NCI-H345 (cell line): ENCODE data around the gene EIF5B.
A peak's percentile ranks its signal among the peaks of the same experiment; 100 is the strongest.
"Not testable (repeated sequence)": the region's sequence is repeated elsewhere in the genome, so short reads cannot be mapped to it uniquely, and the experiment has no call there.

Source experiments
- DNase-seq: peaks from one replicate; lab custom pipeline; 2025; lab: John Stamatoyannopoulos, UW

The EIF5B gene, protein sequence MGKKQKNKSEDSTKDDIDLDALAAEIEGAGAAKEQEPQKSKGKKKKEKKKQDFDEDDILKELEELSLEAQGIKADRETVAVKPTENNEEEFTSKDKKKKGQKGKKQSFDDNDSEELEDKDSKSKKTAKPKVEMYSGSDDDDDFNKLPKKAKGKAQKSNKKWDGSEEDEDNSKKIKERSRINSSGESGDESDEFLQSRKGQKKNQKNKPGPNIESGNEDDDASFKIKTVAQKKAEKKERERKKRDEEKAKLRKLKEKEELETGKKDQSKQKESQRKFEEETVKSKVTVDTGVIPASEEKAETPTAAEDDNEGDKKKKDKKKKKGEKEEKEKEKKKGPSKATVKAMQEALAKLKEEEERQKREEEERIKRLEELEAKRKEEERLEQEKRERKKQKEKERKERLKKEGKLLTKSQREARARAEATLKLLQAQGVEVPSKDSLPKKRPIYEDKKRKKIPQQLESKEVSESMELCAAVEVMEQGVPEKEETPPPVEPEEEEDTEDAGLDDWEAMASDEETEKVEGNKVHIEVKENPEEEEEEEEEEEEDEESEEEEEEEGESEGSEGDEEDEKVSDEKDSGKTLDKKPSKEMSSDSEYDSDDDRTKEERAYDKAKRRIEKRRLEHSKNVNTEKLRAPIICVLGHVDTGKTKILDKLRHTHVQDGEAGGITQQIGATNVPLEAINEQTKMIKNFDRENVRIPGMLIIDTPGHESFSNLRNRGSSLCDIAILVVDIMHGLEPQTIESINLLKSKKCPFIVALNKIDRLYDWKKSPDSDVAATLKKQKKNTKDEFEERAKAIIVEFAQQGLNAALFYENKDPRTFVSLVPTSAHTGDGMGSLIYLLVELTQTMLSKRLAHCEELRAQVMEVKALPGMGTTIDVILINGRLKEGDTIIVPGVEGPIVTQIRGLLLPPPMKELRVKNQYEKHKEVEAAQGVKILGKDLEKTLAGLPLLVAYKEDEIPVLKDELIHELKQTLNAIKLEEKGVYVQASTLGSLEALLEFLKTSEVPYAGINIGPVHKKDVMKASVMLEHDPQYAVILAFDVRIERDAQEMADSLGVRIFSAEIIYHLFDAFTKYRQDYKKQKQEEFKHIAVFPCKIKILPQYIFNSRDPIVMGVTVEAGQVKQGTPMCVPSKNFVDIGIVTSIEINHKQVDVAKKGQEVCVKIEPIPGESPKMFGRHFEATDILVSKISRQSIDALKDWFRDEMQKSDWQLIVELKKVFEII

DNA sequence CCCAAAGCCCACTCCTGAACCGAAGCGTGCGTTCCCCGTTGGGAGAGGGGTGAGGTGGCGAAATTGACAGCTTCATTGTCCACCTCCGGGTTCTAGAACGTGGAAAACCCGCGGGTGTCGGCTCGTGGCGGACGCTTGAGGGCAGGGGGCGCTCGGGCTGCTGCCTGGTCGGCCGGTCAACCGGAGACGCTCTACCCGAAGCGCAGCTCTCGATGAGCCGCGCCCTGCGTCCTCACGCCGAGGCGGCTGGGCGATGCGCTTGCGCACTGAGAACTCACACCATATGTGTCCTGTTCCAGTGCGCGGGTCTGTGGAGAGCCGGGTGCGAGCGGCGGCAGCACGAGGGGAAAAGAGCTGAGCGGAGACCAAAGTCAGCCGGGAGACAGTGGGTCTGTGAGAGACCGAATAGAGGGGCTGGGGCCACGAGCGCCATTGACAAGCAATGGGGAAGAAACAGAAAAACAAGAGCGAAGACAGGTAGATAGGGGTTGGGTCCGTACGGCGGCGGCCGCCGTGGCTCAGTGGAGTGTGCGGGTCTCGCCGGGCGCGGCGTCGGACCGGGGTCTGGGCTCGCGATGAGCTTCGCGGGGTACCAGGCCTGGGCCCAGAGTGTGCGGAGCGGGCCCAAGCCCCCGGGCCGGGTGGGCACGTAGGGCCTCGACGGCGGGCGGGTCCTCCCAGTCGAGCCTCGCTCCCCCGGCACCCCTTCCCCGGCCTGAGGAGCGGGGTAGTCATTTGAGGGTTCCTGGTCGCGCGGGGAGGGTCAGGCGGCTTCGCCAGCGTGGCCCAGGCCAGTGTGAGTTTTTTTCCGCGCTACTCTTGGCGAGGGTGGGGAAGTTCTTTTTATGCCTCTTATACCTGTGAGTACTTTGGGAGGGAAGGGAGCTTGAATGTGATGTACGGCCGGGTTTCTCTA is at the start of gene EIF5B:
Gene EIF5B (plus strand): TSS at position 277 of the 916 bp plus-strand sequence. CDS start 166 bp downstream, at position 443.
- peak; percentile 97 for DNase-seq

DNA sequence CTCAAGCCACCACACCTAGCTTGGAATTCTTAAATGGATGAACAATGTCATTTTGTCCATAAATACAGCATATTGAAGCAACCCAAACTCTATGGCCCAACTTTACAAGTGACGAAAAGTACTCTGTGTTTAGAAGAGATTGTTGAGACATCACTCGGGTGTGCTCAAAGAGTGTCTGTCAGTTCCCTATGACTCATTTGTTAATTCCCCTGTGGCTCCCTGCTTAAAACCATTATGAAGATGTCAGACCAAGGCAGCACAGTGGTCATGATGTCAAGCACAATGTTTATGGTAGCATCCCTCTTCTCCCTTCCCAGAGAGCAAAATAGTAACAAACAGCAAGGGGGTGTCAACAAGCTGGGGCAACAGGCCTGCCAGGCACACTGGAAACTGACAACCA is 39.2 kb upstream of the EIF5B start:
- no peak for DNase-seq

DNA sequence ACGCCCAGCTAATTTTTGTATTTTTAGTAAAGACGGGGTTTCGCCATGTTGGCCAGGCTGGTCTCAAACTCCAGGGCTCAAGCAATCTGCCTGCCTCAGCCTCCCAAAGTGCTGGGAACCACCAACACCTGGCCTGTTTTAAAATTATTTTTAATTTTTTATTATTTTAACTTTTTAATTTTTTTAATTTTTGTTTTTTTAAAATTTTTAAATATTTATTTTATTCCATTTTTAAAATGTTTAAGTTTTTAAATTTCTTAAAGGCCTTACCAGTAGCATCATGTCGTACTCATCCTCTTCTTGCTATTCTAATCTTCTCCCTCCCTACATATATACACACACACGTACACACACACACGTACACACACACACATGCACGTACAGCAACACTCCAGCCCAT is 37.6 kb upstream of the EIF5B start:
- DNase-seq: no peak

DNA sequence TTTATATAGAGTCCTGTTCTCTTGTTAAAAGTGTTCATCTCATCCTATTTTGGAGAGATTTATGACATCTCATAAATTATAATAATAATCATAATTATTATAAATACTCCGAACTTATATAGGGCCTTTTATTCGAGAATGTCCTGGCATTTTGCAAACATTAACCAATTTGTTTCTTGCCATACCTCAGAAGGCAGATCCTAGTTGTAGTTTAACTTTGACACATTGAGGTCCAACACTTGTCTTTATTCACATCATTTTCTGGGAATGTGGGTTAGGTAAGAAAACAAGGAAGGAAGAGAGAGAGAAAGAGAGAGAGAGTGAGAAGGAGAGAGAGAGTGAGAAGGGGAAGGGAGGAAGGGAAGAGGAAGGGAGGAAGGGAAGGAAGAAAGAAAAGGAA is 36.1 kb upstream of the EIF5B start, which contains the start of gene LYG1:
Gene LYG1 (minus strand): TSS at position 101 of the 400 bp plus-strand sequence. CDS start 5,527 bp downstream, outside the sequence.
- not testable (repeated sequence) for DNase-seq

DNA sequence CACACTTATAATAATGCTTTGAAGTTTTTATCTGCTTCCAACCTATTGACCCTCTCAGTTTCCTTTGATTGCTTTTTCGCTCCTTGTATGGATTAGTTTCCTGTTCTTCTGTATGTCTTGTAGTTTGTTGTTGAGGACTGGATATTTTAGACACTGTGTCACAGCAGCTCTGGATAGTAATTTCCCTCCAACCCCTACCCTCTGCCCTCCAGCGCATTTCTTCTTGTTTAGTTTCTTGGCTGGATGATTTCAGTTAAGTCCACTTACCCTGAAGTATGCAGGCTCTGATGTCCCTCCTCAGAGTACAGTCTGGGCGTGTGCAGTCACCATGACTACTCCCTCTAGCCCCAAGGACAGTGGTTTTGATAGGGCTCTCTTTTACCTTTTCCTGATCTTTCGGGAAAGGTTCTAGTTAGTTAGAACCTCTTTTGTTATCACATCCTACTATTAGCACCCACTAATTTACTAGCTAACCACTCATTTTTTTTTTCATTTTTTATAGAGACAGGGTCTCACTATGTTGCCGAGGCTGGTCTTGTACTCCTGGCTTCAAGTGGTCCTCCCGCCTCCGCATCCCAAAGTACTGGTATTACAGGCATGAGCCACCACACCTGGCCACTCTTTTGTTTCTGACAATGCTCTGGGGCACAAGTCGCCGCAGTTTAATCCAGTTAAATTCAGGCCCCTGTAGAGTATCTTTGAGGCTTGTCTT is 19.9 kb upstream of the EIF5B start:
- no peak for DNase-seq

DNA sequence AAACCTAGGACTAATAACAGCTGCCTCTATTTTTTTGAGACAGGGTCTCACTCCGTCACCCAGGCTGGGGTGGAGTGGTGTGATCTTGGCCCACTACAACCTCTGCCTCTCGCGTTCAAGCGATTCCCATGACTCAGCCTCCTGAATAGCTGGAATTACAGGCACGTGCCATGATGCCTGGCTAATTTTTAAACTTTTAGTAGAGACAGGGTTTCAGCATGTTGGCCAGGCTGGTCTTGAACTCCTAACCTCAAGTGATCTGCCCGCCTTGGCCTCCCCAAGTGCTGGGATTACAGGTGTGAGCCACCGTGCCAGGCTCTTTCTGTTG is 19.4 kb upstream of the EIF5B start:
- not testable (repeated sequence) for DNase-seq

DNA sequence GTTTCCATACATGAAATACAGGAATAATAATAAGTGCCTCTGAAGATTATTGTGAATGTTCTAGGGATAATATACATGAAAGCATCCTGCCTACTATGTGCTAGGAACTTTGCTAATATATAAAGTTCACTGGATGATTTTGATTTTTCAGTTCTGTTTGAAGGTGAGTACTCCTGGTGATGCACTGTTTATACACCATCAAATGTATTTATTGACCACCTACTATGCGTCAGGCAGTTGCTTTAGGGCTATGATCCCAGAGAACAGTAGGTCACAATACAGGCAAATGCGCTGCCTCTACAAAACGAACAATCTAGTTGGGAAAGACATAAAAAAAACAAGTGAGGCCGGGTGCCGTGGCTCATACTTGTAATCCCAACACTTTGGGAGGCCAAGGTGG is 11.8 kb upstream of the EIF5B start:
- DNase-seq: no peak

DNA sequence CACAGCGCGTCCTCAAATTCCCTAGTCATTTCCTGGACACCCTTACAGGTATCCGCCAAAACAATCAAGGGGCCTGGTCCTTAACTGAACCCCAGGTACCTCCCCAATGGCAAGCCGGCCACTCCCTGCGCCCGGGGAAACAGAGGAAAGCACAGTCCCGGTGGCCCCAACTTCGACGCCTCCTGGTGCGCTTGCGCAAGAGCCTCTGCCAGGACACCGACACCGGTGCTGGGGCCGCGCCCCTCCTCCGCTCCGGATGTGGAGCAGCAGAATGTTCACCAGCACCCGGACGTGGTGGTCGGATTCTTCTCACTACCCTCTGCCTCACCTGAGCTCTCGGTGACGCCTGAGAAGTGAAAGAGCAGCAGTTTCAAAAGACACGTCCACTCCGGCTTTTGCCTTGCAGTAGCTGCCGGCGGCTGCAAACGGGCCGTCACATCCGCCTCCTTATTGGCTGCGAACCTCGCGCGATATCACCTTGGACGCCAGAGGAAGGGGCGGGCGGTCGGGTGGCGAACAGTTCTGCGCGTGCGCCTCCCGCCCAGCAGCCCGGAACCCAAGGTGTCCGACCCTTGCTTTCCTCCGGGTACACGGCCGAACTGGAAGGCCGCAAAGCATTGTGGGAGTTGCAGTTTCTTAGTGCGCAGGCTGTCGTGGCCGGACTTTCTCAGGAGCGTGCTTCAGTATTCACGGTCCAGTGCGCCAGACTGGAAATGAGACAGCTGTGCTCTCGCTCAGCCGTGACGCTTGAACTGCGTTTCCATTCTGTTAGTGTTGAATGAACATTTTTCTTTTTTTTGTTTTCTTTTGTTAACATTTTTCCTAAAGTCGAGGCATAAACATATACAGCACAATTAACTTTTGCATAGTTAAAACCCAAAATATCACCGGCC is 1.0 kb upstream of the EIF5B start, which contains the start of gene TXNDC9:
Gene TXNDC9 (minus strand): TSS at position 423 of the 893 bp plus-strand sequence. CDS start 3,123 bp downstream, outside the sequence.
- peak; percentile 100 for DNase-seq

DNA sequence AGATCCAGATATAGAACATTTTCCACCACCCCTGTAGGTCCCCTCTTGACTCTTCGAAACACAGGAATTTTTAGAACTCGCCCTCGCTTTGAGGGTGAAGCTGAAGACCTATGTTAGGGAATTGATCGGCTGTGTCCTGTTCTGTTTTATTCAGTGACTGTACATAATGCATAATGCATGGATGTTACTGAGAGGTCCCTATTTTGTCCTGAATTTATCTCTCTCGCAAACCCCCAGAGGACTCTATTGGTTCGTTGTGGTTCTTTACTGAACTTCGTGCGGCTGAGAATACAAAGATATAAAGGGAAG is 431 bp upstream of the EIF5B start:
- DNase-seq: no peak

DNA sequence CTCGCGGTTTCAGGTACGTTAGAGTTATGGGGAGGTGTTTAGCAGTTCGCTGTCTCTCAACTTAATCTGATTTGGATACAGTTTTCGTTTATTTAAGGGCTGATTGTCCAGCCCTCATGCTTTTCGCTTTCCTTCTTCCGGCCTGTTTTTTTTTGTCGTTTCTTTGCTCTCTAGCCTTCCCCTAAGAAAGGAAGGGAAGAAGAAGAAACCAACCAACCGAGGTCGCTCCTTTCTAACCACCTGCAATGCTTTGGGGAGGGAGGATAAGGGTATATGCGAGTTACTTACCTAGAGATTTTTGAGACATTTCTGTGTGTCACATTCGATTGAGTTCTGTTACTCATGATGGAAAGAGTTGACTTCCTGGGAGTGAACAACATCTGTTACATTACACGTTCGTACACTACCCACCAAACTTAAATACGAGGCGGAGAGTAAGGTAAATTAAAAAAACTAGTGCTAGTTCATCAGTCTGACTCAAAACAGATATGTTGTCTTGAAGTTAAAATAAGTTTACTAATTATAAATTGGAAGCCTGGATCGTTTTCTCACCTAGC is 918 bp downstream of the EIF5B start:
- no peak for DNase-seq

DNA sequence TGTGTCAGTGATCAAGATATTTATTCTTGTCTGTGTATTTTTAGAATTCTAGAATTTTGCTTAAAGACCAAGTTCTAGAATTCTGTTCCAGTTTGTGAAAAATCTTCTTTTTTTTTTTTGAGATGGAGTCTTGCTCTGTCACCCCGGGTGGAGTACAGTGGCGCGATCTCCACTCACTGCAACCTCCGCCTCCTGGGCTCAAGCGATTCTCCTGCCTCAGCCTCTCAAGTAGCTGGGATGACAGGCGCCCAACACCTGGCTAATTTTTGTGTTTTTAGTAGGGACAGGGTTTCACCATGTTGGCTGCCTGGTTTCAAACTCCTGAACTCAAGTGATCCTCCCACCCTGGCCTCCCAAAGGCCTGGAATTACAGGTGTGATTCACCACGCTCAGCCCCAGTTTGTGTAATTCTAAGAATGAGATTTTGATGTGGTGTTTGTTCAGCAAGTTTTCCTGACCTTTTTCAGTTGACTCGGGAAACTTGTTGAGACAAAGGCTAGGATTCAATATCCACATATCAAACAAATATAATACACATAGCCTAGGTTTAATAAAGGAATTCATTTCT is 3.6 kb downstream of the EIF5B start:
- no peak for DNase-seq

DNA sequence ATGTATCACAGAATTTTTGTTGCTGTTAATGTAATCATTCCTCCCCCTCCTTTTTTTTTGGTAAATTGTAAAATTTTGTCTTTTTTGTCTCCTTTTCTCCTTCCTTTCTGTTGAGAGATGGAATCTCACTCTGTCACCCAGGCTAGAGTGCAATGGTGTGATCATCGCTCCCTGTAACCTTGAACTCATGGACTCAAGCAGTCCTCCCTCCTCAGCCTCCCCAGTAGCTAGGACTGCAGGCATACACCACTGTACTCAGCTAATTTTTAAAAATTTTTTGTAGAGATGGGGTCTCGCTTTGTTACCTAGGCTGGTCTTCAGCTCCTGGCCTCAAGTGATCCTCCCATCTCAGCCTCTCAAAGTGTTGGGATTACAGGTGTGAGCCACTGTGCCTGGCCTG is 5.3 kb downstream of the EIF5B start:
- no peak for DNase-seq

DNA sequence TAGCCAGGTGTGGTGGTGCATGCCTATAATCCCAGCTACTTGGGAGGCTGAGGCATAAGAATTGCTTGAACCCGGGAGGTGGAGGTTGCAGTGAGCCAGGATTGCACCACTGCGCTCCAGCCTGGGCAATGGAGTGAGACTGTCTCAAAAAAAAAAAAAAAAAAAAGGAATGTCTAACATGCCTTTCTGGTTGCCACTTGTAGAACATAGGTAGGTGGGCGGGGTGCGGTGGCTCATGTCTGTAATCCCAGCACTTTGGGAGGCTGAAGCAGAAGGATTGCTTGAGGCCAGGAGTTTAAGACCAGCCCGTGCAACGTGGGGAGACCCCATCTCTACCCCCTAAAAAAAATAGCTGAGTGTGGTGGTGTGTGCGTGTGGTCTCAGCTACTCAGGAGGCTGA is 8.3 kb downstream of the EIF5B start:
- DNase-seq: not testable (repeated sequence)

DNA sequence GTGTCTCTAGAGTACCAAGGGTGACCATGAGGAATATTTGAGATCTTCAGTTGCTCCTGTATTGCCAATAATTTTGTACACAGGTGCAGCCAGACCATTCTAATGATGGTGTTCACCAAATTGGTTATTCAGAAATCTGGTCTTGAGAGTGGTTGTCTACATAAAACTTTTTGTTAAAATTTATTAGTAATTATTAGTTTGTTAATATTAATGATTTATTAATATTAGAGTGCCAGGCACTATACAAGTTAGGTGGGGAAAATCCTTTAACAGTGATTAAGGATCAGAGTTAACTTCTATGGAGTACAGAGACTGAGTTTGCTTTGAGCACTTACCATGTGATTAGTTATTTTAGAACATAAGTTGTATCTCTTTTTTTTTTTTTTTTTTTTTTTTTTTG is 9.0 kb downstream of the EIF5B start:
- DNase-seq: no peak

DNA sequence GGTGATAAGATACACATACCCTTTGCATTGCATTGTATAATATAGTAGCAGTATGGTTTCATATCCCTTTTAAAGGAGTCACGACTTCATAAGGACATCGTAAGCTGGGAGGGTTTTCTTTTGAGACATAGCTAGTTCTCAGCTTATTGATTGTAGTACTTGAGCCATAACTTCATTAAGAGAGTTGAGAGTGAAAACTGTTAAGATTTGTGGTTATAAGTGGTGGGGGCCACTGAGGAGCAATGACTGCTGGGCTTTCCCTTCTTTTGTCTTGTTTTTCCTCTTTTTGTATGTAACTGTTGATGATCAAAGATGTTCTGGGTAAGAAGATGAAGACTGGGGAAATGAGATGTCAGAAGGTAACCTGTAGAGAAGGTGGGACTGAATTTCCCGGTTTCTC is 11.0 kb downstream of the EIF5B start:
- DNase-seq: no peak

DNA sequence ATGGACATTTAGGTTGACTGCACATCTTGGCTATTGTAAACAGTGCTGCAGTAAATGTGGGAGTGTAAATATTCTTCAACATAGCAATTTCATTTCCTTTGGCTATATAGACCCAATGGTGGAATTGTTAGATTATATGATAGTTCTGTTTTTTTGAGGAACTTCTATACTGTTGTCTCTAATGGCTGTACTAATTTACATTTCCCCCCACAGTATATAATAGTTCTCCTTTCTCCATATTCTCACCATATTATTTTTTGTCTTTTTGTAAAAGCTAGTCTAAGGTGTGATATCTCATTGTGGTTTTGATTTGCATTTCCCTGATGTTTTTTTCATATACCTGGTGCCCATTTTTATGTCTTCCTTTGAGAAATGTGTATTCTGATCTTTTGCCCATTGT is 13.0 kb downstream of the EIF5B start:
- DNase-seq: no peak

DNA sequence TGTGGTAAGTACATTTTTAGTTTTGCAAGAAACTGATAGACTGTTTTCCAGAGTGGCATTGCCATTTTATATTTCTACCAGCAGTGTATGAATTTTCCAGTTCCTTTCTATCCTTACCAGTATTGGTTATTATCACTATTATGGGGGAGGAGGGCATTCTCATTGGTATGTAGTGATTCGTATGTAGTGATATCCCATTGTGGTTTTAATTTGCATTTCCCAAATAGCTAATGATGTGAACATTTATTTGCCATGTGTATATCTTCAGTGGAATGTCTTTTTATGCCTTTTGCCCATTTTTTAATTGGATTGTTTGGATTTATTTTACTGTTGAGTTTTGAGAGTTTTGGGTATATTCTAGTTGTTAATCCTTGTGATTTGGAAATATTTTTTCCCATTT is 16.9 kb downstream of the EIF5B start:
- DNase-seq: no peak

DNA sequence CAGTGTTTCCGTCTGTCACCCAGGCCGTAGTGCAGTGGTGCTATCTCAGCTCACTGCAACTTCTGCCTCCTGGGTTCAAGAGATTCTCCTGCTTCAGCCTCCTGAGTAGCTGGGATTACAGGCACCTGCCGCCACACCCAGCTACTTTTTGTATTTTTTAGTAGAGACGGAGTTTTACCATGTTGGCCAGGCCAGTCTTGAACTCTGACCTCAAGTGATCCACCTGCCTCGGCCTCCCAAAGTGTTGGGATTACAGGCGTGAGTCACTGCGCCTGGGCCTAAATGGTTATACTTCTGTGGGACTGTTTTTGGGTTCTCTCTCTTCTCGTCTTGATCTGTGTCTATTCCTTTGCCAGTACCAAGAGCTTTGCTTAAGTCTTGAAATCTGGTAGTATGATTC is 17.6 kb downstream of the EIF5B start:
- DNase-seq: not testable (repeated sequence)

DNA sequence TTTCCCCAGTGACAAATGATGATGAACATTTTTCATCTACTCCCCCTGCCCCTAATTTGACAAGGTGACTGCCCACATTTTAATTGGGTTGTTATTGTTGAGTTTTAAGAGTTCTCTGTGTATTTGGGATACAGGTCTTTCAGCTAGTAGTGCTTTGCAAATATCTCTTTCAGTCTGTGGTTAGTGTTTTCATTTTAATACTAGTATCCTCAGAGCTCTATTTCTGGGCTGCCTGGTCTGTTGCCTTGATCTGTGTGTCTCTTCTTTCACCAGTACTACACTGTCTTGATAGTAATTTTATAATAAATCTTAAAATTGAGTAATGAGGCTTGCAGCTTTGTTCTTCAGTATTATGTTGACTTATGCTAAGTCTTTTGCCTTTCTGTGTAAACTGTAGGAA is 19.7 kb downstream of the EIF5B start:
- DNase-seq: no peak
